Cerebellar cortex (tissue), 1 donor: ENCODE results near the gene FBXO22.
"Not testable (repeated sequence)": the region's sequence is repeated elsewhere in the genome, so short reads cannot be mapped to it uniquely, and the experiment has no call there.

Experiments used
- DNase-seq: peaks from one replicate; pipeline ENCODE4 v3.0.0-alpha.2; 2015; ENCODE audit warnings: low spot score

FBXO22 gene

DNA sequence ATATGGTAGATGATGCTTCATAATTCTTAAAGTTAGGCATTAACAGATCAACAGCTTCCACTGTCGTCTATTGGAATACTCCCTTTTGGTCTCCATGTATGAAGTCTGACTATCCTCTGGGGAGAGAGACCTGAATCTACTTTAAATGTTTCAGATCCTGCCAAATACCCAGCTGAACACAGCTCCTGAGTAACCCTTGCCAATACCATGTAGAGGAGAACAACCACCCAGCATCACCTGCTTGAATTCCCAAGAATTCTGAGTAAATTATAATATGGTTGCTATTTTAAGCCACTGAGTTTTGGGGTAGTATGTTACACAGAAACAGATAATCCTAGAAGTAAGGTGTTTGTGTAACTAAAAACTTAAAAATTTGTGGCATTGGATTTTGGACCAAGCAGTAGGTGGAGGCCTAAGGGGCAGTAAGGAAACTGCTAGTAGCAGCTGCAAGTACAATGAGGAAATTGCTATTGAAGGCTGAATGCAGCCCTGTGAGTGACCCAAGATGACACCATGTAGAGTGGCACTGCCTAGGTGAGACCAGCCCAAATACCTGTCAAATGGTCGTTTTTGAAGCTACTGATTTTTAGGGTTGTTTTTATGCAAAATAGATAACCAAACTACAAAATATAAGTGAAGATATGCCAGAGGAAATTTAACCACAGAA lies 77.6 kb downstream of the FBXO22 start:
- no peak for DNase-seq

DNA sequence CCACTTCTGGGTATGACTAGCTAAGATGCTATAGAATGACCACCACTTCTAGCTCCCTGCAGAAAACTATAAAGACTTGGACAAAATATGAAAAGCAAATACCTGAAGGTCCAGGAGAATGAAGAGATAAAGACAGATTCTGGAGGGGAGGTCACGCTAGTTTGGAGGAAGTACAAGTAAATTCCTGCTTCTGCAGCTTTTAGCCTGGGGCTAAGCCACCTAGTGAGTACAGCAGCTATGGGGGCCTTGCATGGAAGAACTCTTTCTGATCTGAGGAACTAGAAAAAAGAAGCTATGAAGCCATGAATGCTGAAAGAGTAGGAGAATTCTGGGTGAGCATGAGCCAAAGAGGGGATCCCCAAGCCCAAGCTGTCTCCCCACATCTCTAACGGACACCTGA lies 78.8 kb downstream of the FBXO22 start:
- DNase-seq: no peak

DNA sequence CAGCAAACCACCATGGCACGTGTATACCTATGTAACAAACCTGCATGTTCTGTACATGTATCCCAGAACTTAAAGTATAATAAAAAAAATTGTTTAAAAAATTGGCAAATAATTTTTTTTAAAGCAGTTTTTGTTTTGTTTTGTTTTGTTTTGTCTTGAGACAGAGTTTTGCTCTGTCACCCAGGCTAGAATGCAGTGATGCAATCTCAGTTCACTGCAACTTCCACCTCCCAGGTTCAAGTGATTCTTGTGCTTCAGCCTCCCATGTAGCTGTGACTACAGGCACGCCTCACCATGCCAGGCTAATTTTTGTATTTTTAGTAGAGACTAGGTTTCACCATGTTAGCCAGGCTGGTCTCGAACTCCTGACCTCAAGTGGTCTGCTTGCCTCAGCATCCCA lies 81.0 kb downstream of the FBXO22 start:
- DNase-seq: not testable (repeated sequence)

DNA sequence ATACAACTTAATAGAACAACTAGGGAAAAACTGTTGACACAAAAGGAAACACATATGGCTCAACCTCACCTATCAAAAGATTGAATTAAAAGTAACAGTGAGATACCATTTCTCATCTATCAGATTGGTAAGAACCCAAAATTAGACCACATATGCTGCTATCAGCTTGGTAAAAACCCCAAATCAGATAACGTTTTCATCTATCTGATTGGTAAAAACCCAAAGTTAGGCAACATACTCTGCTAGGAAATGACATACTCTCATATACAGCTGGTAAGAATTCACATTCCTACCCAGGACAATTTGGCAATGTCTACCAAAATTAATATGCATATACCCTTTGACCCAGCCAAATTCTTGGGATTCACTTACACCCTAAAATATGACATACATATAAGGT lies 82.3 kb downstream of the FBXO22 start:
- no peak for DNase-seq

DNA sequence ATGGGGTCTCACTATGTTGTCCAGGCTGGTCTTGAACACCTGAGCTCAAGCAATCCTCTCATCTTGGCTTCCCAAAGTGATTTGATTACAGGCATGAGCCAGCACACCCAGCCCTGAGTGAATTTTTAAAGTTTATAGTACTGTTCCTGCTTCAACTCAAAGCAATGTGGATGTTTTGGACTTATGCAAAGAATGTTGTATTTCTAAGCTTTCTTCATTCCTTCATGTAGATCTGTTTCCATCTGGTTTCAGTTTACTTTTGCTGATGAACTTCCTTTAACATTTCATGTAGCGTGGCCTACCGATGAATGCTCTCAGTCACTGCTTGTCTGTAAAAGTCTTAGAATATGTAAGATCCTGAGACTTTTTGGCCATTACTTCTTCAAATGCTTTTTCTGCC lies 85.4 kb downstream of the FBXO22 start:
- DNase-seq: no peak

DNA sequence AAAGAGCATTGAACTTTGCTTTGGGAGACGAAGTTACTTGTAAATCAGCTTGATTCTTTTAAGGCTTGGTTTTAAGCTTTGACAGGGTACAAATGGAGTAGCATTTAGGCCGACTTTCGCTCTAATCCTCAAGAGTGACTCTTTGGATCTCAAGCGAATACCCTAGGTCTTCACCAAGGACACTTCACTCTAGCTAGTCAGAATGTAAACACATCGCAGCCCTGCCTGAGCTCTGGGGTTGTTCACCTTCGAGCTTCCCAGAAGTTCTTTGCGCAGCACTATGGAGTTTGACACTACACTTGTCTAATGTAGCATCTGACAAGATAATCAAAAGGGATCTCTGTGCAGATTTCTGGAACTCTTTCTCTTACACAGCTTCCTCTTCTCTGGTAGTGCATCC lies 86.2 kb downstream of the FBXO22 start:
- no peak for DNase-seq
